ENCODE data around the gene SYNCRIP.

DNA sequence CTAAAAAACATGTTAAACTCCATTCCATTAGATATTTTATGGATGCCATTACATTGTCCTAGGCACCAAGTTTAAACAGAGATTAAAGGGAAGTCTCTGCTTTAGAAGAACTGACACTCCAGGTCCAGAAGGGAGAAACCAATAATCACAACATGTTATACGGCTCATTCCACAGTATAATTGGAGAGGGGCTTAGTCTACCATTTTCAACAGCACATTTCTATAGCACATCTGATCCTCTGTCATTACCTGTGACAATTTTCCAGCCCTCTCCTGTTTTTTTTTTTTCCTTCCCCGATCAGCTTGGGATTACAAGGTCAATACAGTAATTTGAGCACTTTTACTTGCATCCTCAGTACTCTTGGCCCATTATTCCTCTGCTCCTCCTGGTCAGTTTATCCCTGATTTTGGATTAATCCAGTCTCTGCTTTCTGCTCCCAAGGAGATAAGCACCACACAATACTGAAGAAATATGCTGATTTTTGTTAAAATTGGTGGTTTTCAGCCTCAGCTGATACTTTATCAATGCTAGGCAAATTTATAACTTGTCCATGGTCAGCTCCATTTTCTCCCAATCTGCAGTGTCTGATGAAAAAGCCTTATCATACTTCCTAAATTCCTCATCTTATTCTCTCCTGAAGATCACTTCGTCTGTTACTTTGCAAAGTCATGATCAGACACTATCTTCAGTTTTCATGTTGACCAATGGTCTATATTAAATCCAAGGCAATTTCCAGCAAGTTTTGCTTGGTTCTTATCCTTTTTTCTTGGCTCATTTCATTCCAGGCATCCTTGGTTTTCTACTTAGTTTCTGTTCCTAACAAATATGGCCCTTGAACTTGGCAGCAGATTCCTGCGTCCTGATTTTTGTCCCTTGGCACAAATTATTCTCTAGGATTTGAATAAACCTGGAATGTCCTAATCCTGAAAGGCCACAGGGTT is 30.8 kb upstream of the SYNCRIP start:
- no peak for TF ChIP-seq EZH2phosphoT487 (IDR thresholded peaks at IDR 0.05; ENCODE audit: borderline replicate concordance)
- no peak for TF ChIP-seq RAD21 (IDR thresholded peaks at IDR 0.05; ENCODE audit: low read depth)
- TF ChIP-seq, protein P1, sequence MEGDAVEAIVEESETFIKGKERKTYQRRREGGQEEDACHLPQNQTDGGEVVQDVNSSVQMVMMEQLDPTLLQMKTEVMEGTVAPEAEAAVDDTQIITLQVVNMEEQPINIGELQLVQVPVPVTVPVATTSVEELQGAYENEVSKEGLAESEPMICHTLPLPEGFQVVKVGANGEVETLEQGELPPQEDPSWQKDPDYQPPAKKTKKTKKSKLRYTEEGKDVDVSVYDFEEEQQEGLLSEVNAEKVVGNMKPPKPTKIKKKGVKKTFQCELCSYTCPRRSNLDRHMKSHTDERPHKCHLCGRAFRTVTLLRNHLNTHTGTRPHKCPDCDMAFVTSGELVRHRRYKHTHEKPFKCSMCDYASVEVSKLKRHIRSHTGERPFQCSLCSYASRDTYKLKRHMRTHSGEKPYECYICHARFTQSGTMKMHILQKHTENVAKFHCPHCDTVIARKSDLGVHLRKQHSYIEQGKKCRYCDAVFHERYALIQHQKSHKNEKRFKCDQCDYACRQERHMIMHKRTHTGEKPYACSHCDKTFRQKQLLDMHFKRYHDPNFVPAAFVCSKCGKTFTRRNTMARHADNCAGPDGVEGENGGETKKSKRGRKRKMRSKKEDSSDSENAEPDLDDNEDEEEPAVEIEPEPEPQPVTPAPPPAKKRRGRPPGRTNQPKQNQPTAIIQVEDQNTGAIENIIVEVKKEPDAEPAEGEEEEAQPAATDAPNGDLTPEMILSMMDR (IDR thresholded peaks at IDR 0.05 in 2 of 3, conservative IDR thresholded peaks at IDR 0.05 in 1 of 3; ENCODE audit: borderline replicate concordance in 1 of 3, insufficient read depth in 1 of 3, low read depth in 2 of 3, low read length in 2 of 3) = no peak
- TF ChIP-seq, protein P2, sequence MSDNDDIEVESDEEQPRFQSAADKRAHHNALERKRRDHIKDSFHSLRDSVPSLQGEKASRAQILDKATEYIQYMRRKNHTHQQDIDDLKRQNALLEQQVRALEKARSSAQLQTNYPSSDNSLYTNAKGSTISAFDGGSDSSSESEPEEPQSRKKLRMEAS (IDR thresholded peaks at IDR 0.05) = no peak
- peak; percentile 68 for TF ChIP-seq POLR2AphosphoS5 (IDR thresholded peaks at IDR 0.05; ENCODE audit: low read depth, low read length)
- peak; percentile 19 for TF ChIP-seq POLR2A (IDR thresholded peaks at IDR 0.05; ENCODE audit: borderline replicate concordance, extremely low read depth, insufficient read depth, insufficient read length)
- TF ChIP-seq, protein P3, sequence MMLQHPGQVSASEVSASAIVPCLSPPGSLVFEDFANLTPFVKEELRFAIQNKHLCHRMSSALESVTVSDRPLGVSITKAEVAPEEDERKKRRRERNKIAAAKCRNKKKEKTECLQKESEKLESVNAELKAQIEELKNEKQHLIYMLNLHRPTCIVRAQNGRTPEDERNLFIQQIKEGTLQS (IDR thresholded peaks at IDR 0.05) = no peak
- peak; percentile 13; the same call in 1 of the 2 replicates for TF ChIP-seq SP1 (IDR thresholded peaks at IDR 0.05; ENCODE audit: low read depth)
- no peak for TF ChIP-seq EZH2 (IDR thresholded peaks at IDR 0.05)
- TF ChIP-seq, protein P4, sequence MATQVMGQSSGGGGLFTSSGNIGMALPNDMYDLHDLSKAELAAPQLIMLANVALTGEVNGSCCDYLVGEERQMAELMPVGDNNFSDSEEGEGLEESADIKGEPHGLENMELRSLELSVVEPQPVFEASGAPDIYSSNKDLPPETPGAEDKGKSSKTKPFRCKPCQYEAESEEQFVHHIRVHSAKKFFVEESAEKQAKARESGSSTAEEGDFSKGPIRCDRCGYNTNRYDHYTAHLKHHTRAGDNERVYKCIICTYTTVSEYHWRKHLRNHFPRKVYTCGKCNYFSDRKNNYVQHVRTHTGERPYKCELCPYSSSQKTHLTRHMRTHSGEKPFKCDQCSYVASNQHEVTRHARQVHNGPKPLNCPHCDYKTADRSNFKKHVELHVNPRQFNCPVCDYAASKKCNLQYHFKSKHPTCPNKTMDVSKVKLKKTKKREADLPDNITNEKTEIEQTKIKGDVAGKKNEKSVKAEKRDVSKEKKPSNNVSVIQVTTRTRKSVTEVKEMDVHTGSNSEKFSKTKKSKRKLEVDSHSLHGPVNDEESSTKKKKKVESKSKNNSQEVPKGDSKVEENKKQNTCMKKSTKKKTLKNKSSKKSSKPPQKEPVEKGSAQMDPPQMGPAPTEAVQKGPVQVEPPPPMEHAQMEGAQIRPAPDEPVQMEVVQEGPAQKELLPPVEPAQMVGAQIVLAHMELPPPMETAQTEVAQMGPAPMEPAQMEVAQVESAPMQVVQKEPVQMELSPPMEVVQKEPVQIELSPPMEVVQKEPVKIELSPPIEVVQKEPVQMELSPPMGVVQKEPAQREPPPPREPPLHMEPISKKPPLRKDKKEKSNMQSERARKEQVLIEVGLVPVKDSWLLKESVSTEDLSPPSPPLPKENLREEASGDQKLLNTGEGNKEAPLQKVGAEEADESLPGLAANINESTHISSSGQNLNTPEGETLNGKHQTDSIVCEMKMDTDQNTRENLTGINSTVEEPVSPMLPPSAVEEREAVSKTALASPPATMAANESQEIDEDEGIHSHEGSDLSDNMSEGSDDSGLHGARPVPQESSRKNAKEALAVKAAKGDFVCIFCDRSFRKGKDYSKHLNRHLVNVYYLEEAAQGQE (IDR thresholded peaks at IDR 0.05; ENCODE audit: low read depth) = no peak
- peak; percentile 21; the same call in 1 of the 2 replicates for TF ChIP-seq SIN3A (IDR thresholded peaks at IDR 0.05; ENCODE audit: low read depth)
- no peak for TF ChIP-seq YY1 (IDR thresholded peaks at IDR 0.05; ENCODE audit: extremely low read depth, insufficient replicate concordance, low read depth, low read length)
- TF ChIP-seq, protein P5, sequence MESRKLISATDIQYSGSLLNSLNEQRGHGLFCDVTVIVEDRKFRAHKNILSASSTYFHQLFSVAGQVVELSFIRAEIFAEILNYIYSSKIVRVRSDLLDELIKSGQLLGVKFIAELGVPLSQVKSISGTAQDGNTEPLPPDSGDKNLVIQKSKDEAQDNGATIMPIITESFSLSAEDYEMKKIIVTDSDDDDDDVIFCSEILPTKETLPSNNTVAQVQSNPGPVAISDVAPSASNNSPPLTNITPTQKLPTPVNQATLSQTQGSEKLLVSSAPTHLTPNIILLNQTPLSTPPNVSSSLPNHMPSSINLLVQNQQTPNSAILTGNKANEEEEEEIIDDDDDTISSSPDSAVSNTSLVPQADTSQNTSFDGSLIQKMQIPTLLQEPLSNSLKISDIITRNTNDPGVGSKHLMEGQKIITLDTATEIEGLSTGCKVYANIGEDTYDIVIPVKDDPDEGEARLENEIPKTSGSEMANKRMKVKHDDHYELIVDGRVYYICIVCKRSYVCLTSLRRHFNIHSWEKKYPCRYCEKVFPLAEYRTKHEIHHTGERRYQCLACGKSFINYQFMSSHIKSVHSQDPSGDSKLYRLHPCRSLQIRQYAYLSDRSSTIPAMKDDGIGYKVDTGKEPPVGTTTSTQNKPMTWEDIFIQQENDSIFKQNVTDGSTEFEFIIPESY (IDR thresholded peaks at IDR 0.05; ENCODE audit: extremely low read depth, insufficient replicate concordance, low read length) = no peak
- TF ChIP-seq CBX3 (IDR thresholded peaks at IDR 0.05; ENCODE audit: low read depth) = 0 out of 2 replicates have a peak, but pooled peaks have one; percentile 11

Data from HCT116 (cell line).